CD4-positive, alpha-beta T cell treated with Interleukin-12 subunit alpha and Interleukin-12 subunit beta, for 1 hour (primary cell): ENCODE data around the gene CWC27.
"Not testable (repeated sequence)": the region's sequence is repeated elsewhere in the genome, so short reads cannot be mapped to it uniquely, and the experiment has no call there.

ENCODE experiments used
- DNase-seq: peaks from one replicate; pipeline ENCODE4 v3.0.0-alpha.2; 2020

CWC27 gene

GRCh38 chr5:64853777-64854176 lies 85.0 kb downstream of the CWC27 start:
- DNase-seq, result no peak

GRCh38 chr5:64854855-64855254 lies 86.1 kb downstream of the CWC27 start:
- no peak for DNase-seq

- DNase-seq, result no peak
Measured at GRCh38 chr5:64859881-64860280, 91.2 kb downstream of the CWC27 start.

GRCh38 chr5:64861281-64861680 lies 92.6 kb downstream of the CWC27 start:
- DNase-seq, result no peak

- no peak for DNase-seq
Measured at GRCh38 chr5:64864171-64864570, 95.4 kb downstream of the CWC27 start.

GRCh38 chr5:64865662-64866061 lies 96.9 kb downstream of the CWC27 start:
- no peak for DNase-seq

GRCh38 chr5:64869419-64869818 lies 100.7 kb downstream of the CWC27 start:
- no peak for DNase-seq

- DNase-seq, result no peak
Measured at GRCh38 chr5:64872044-64872443, 103.3 kb downstream of the CWC27 start.

- DNase-seq, result no peak
Measured at GRCh38 chr5:64873441-64873840, 104.7 kb downstream of the CWC27 start.

- DNase-seq, result no peak
Measured at GRCh38 chr5:64874753-64875152, 106.0 kb downstream of the CWC27 start.

- no peak for DNase-seq
Measured at GRCh38 chr5:64876203-64876602, 107.5 kb downstream of the CWC27 start.

- no peak for DNase-seq
Measured at GRCh38 chr5:64880821-64881220, 112.1 kb downstream of the CWC27 start.

GRCh38 chr5:64883912-64884311 lies 115.2 kb downstream of the CWC27 start:
- DNase-seq, result no peak

GRCh38 chr5:64884541-64884940 lies 115.8 kb downstream of the CWC27 start:
- no peak for DNase-seq

GRCh38 chr5:64887910-64888309 lies 119.2 kb downstream of the CWC27 start:
- no peak for DNase-seq

- no peak for DNase-seq
Measured at GRCh38 chr5:64895748-64896147, 127.0 kb downstream of the CWC27 start.

- DNase-seq, result no peak
Measured at GRCh38 chr5:64899838-64900237, 131.1 kb downstream of the CWC27 start.

- no peak for DNase-seq
Measured at GRCh38 chr5:64900618-64901017, 131.9 kb downstream of the CWC27 start.

- not testable (repeated sequence) for DNase-seq
Measured at GRCh38 chr5:64907399-64907798, 138.7 kb downstream of the CWC27 start.

GRCh38 chr5:64914396-64914795 lies 145.7 kb downstream of the CWC27 start:
- no peak for DNase-seq

GRCh38 chr5:64918083-64918482 lies 149.4 kb downstream of the CWC27 start:
- no peak for DNase-seq

GRCh38 chr5:64921386-64921785 lies 152.7 kb downstream of the CWC27 start:
- no peak for DNase-seq

- no peak for DNase-seq
Measured at GRCh38 chr5:64923151-64923685, 154.5 kb downstream of the CWC27 start.

- DNase-seq, result no peak
Measured at GRCh38 chr5:64925123-64925522, 156.4 kb downstream of the CWC27 start.

GRCh38 chr5:64929833-64930232 lies 161.1 kb downstream of the CWC27 start:
- DNase-seq, result no peak
